Right lobe of liver (tissue), 6 donors: ENCODE measurements around the gene PTGES3L. TPM values are rescaled to one million over a fixed set of nuclear protein-coding genes. Genes with fewer than 3 reads are reported as not detected.
A peak's percentile ranks its signal among the peaks of the same experiment; 100 is the strongest.

Source experiments
- ATAC-seq, 4 donors: fragments of 200-7000 bp; cut with Tn5 transposase; one replicate each; pipeline ENCODE4 v1.9.1; 2020; ENCODE audit warnings: mild to moderate bottlenecking in 4 of 4, moderate library complexity in 4 of 4
- DNase-seq, 3 donors: peaks; one replicate each; pipeline ENCODE4 v3.0.0-alpha.2; 2020
- H3K27ac ChIP-seq, 3 donors: fragments of 200-600 bp; one replicate each; pipeline ENCODE4 v1.8.0; 2022
- H3K27me3 ChIP-seq, 2 donors: fragments of 200-600 bp; one replicate each; pipeline ENCODE4 v1.8.0; 2022
- H3K36me3 ChIP-seq, 4 donors: fragments of 200-600 bp; sonication (generic) in 1 of 4; one replicate each; pipeline versions ENCODE4 v1.5.1 to v1.8.0; 2017 to 2022; ENCODE audit warnings: control low read depth in 1 of 4
- H3K4me1 ChIP-seq, 4 donors: fragments of 200-600 bp; sonication (generic) in 1 of 4; one replicate each; pipeline versions ENCODE4 v1.5.1 to v1.8.0; 2017 to 2022; ENCODE audit warnings: control low read depth in 1 of 4
- H3K4me3 ChIP-seq, 3 donors: fragments of 200-600 bp; one replicate each; pipeline ENCODE4 v1.8.0; 2022
- H3K9me3 ChIP-seq, 4 donors: fragments of 200-600 bp; sonication (generic) in 1 of 4; one replicate each; pipeline versions ENCODE4 v1.5.1 to v1.8.0; 2017 to 2022; ENCODE audit warnings: control low read depth in 1 of 4
- CTCF ChIP-seq, 4 donors: fragments of 200-600 bp in 3 of 4; fragments of 450-650 bp in 1 of 4; IDR thresholded peaks; one replicate each; pipeline versions ENCODE4 v1.5.1 to v1.8.0; 2016 to 2022; ENCODE audit warnings: antibody characterized with exemption in 4 of 4, mild to moderate bottlenecking in 2 of 4
- POLR2A ChIP-seq: fragments of 450-650 bp; IDR thresholded peaks from one replicate; pipeline ENCODE4 v1.6.1; 2017; ENCODE audit warnings: antibody characterized with exemption, mild to moderate bottlenecking
- WGBS: methylation state at CpG from one replicate; pipeline ENCODE4 v1.1.6; 2018; ENCODE audit warnings: low coverage, low lambda C conversion rate; ENCODE audit not compliant: insufficient coverage; ENCODE audit errors: missing lambda C conversion rate; 5-methylcytosine and 5-hydroxymethylcytosine counted together
- intact Hi-C, 2 donors: fragments of 100-400 bp; cut with DNase I; formaldehyde crosslinking; loops; one replicate each; pipeline versions ENCODE4 v1.11.2 to v1.14.1; 2022
- total RNA-seq, 6 experiments: library from RNA; depleted of rRNA in 2 of 6; stranded (reverse); fragments of >200 nt in 2 of 6; fragmentation: NEBNext Ultra II Directional in 3 of 6; extraction: Animal tissue kit (Norgen Biotek cat#: 25700) in 3 of 6; gene quantifications; one replicate each; pipeline versions ENCODE4 v1.1.0 to v1.2.4, GENCODE V29; 2016 to 2023
- donor health status: DM: no; HTN: yes; CAD: no.
- donor health status: DM: no; HTN: no; CAD: no.
- donor health status: DM: no; HTN: no; CAD: no.
- donor health status: DM: no; HTN: yes; CAD: no.
- donor health status: DM: no; HTN: yes; CAD: no.

The PTGES3L gene
- total RNA-seq, 6 experiments from 2014 or later = not detected

- no peaks in the 10 kb centered on the region for H3K9me3 ChIP-seq
- intact Hi-C loops = loop anchor here in 1 of 2 donors (10.0 kb wide), 1 partner anchor 133 kb away; the partner anchor contains the start of gene BRCA1
- peaks cover 0 to 59% (median 22%) of the 10 kb centered on the region in 4 donors for H3K36me3 ChIP-seq
- 100% methylated on average over 3 of the region's 6 CpGs for WGBS
- H3K4me3 ChIP-seq = no peak overlapping the region
- ATAC-seq (no peak), DNase-seq (no peak)
- no peaks in the 10 kb centered on the region for H3K4me1 ChIP-seq
- TF ChIP-seq CTCF (IDR thresholded peaks at IDR 0.05) (no peak), POLR2A (no peak)
- H3K27ac ChIP-seq = no peak overlapping the region
- no peaks in the 10 kb centered on the region for H3K27me3 ChIP-seq
These were observed 11.6 kb upstream of the PTGES3L start for GRCh38 chr17:42991471-42991870.

GRCh38 chr17:42989726-42990652 lies 10.1 kb upstream of the PTGES3L start:
- peaks cover 0 to 59% (median 22%) of the 10 kb centered on the region in 4 donors for H3K36me3 ChIP-seq
- WGBS = 80% methylated on average over 4 of the region's 6 CpGs
- no peaks in the 10 kb centered on the region for H3K9me3 ChIP-seq
- intact Hi-C loops = loop anchor here in 1 of 2 donors (10.0 kb wide), 1 partner anchor 135 kb away; the partner anchor contains the start of gene BRCA1
- H3K27ac ChIP-seq = no peak overlapping the region
- TF ChIP-seq CTCF (IDR thresholded peaks at IDR 0.05) = no peak
- no peak for TF ChIP-seq POLR2A
- H3K4me3 ChIP-seq = no peak overlapping the region
- H3K27me3 ChIP-seq = no peaks in the 10 kb centered on the region
- ATAC-seq (no peak), DNase-seq (no peak)
- H3K4me1 ChIP-seq = no peaks in the 10 kb centered on the region

- Histone ChIP-seq H3K4me3 (no peak overlapping the region), H3K4me1 (no peaks in the 10 kb centered on the region), H3K9me3 (no peaks in the 10 kb centered on the region), H3K36me3 (peaks cover 0 to 59% (median 22%) of the 10 kb centered on the region in 4 donors), H3K27ac (no peak overlapping the region), H3K27me3 (no peaks in the 10 kb centered on the region)
- WGBS = 87% methylated on average over 5 of the region's 5 CpGs
- no peak for DNase-seq
- no peak for TF ChIP-seq POLR2A
- no peak for TF ChIP-seq CTCF (IDR thresholded peaks at IDR 0.05)
- no peak for ATAC-seq
- intact Hi-C loops = no loop called here
These were observed 9.3 kb upstream of the PTGES3L start for GRCh38 chr17:42989141-42989540.

GRCh38 chr17:42985225-42985624 lies 5.3 kb upstream of the PTGES3L start:
- DNase-seq (no peak), ATAC-seq (peak in 3 of 4 donors; percentile 9 to 47 (median 15))
- no peak for TF ChIP-seq POLR2A
- no peak for TF ChIP-seq CTCF (IDR thresholded peaks at IDR 0.05)
- H3K27ac ChIP-seq = no peak overlapping the region
- no peaks in the 10 kb centered on the region for H3K27me3 ChIP-seq
- H3K36me3 ChIP-seq = peaks cover 0 to 36% (median 12%) of the 10 kb centered on the region in 4 donors
- H3K4me3 ChIP-seq = no peak overlapping the region
- peaks cover 0 to 13% (median 6%) of the 10 kb centered on the region in 4 donors for H3K4me1 ChIP-seq
- intact Hi-C loops = no loop called here
- H3K9me3 ChIP-seq = no peaks in the 10 kb centered on the region
- WGBS = 50% methylated on average over 1 of the region's 1 CpG
